K562 (cell line): ENCODE results near the gene ACBD6. TPM values are rescaled to one million over a fixed set of nuclear protein-coding genes. Genes with fewer than 3 reads are reported as not detected.

Source experiments
- CBX5 ChIP-seq: IDR thresholded peaks from 2 replicates; pipeline ENCODE4 v1.6.1; 2014; ENCODE audit warnings: low read depth, borderline replicate concordance
- DACH1 ChIP-seq: fragments of 450-650 bp; IDR thresholded peaks from 2 replicates; pipeline ENCODE4 v1.6.1; 2018; ENCODE audit not compliant: partially characterized antibody
- HSF4 ChIP-seq: fragments of 250-450 bp; sonication (Bioruptor Pico); IDR thresholded peaks from 2 replicates; pipeline ENCODE4 v2.1.2; 2022; ENCODE audit warnings: mild to moderate bottlenecking, moderate library complexity, borderline replicate concordance
- NFIX ChIP-seq: fragments of 250-450 bp; sonication (Bioruptor Pico); IDR thresholded peaks from 2 replicates; pipeline ENCODE4 v1.4.0; 2020; ENCODE audit warnings: low read depth, mild to moderate bottlenecking, moderate library complexity
- PHF21A ChIP-seq: fragments of 450-650 bp; IDR thresholded peaks from 2 replicates; pipeline ENCODE4 v1.6.1; 2017; ENCODE audit warnings: low read depth, borderline replicate concordance
- RBFOX2 ChIP-seq: fragments of 200-400 bp; formaldehyde crosslinking; IDR thresholded peaks from 2 replicates; pipeline ENCODE4 v1.6.1; 2017; ENCODE audit warnings: low read depth, mild to moderate bottlenecking, low read length, moderate library complexity
- RERE ChIP-seq: sonication (generic); formaldehyde crosslinking; IDR thresholded peaks from 2 replicates; pipeline ENCODE4 v1.8.0; 2023; ENCODE audit warnings: missing genetic modification reagents, mild to moderate bottlenecking, borderline replicate concordance
- SLC30A9 ChIP-seq: fragments of 250-450 bp; sonication (Bioruptor Pico); IDR thresholded peaks from 2 replicates; pipeline ENCODE4 v1.8.0; 2022; ENCODE audit warnings: mild to moderate bottlenecking, moderate library complexity
- SMAD3 ChIP-seq: fragments of 450-650 bp; formaldehyde crosslinking; conservative IDR thresholded peaks from 2 replicates; pipeline ENCODE4 v1.4.0; 2020; ENCODE audit warnings: mild to moderate bottlenecking
- ZNF408 ChIP-seq: fragments of 250-450 bp; sonication (Bioruptor Pico); IDR thresholded peaks from 2 replicates; pipeline ENCODE4 v1.4.0; 2020; ENCODE audit warnings: low read depth, mild to moderate bottlenecking, moderate library complexity
- ZNF707 ChIP-seq: fragments of 250-450 bp; sonication (Bioruptor Pico); conservative IDR thresholded peaks from 2 replicates; pipeline ENCODE4 v1.8.0; 2022; ENCODE audit warnings: inconsistent platforms, mild to moderate bottlenecking, moderate library complexity
- polyA plus RNA-seq, 8 experiments: library from polyadenylated mRNA; depleted of rRNA in 4 of 8; stranded (reverse) in 5 of 8; unstranded in 3 of 8; fragments of >200 nt; fragmentation: Nextera tagmentation in 2 of 8; fragmentation: Illumina TruSeq in 1 of 8; extraction: Ambion mirVana in 2 of 8; extraction: Trizol in 1 of 8; gene quantifications; 2 replicates each; pipeline versions ENCODE4 v1.2.1 to v1.2.3, GENCODE V29; 2011 to 2014; ENCODE audit warnings: inconsistent platforms in 1 of 8, missing spikeins in 1 of 8
- total RNA-seq, 7 experiments: library from RNA; depleted of rRNA in 6 of 7; stranded (reverse); fragments of >200 nt in 6 of 7; fragmentation: Illumina TruSeq in 2 of 7; extraction: Trizol in 2 of 7; gene quantifications; 2 replicates each; pipeline versions ENCODE4 v1.2.1 to v1.2.3, GENCODE V29; 2011 to 2021; ENCODE audit warnings: low replicate concordance in 1 of 7

The ACBD6 gene
- total and polyA plus RNA-seq, 9 of the 15 experiments (the other 6 are each of a cell fraction or from before 2014, with no cell fraction given) = 16.9 to 107 (median 77.7) TPM

- TF ChIP-seq RERE (CRISPR knock-in tag) = no peak
- no peak for TF ChIP-seq CBX5
- no peak for TF ChIP-seq DACH1
- peak; percentile 62 for TF ChIP-seq NFIX (CRISPR knock-in tag)
- no peak for TF ChIP-seq HSF4 (CRISPR knock-in tag)
- no peak for TF ChIP-seq PHF21A
- TF ChIP-seq SLC30A9 = peak; percentile 58; the same call in 1 of the 2 replicates
- no peak for TF ChIP-seq SMAD3
- TF ChIP-seq ZNF408 (CRISPR knock-in tag) = 0 out of 2 replicates have a peak, but pooled peaks have one; percentile 50
- peak; percentile 70; the same call in 1 of the 2 replicates for TF ChIP-seq ZNF707 (CRISPR knock-in tag)
- TF ChIP-seq RBFOX2 = no peak
These were observed 17.9 kb downstream of the ACBD6 start (continued) for GRCh38 chr1:180484490-180484889.
